Bronchial smooth muscle cell (primary cell): ENCODE data around the gene KIF5C. TPM values are rescaled to one million over a fixed set of nuclear protein-coding genes. Genes with fewer than 3 reads are reported as not detected.

ENCODE experiments used
- total RNA-seq: library from RNA; depleted of rRNA; stranded (reverse); fragments of >200 nt; gene quantifications from 2 replicates; pipeline ENCODE4 v1.2.1, GENCODE V29; 2014

KIF5C gene
- 0.16 and 0.26 TPM in 2 replicates for total RNA-seq

DNA sequence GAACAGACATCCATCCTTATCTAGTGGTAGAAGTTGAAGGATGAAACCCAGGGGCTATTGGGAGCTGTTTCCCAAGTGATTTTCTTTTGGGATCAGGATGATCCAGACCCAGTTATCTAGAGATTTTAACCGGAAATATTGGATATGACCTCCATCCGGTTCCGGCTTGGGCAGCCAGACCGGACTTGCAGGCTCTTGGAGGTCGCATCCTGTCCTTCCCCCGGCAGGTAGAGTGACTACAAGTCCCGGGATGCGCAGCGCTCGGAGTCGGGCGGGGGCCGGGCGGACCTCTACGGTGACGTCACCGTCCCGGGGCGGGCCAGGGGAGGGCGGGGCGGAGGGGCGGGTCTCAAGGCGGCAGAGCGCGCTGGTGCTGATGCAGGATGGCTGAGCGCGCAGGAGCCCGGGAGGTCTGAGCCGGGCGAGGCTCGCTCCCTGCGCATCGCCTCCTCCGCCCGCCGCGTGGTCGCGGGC lies at the start of gene KIF5C:
Gene KIF5C (plus strand): TSS at position 360 of the 474 bp plus-strand sequence. CDS start 391 bp downstream, outside the sequence.

GRCh38 chr2:149038442-149039212 lies 163.6 kb downstream of the KIF5C start, which contains the start of gene LYPD6B:
LYPD6B (plus strand) TSS chr2:149038699; CDS start chr2:149130949, 92,250 bp downstream.

Other genes with a start within 250 kb of the KIF5C start
- gene EPC2, start 230.5 kb upstream of the KIF5C start, total RNA-seq = 18.1 and 18.5 TPM in 2 replicates
- 0.32 TPM in 1 of 2 replicates, not detected in the other for gene LYPD6B, start 163.5 kb downstream of the KIF5C start, total RNA-seq